Measurements from ENCODE around the gene ZBTB46. TPM values are rescaled to one million over a fixed set of nuclear protein-coding genes. Genes with fewer than 3 reads are reported as not detected.
A peak's percentile ranks its signal among the peaks of the same experiment; 100 is the strongest.

Gene ZBTB46
- total RNA-seq, 2 experiments from 2014 or later, result 0.67 to 1.3 TPM

- Histone ChIP-seq H3K27ac (ENCODE audit: low read depth, low read length, poor library complexity, severe bottlenecking) (no peak overlapping the region), H4K20me1 (ENCODE audit: insufficient read depth, low read length) (no peaks in the 10 kb centered on the region), H2AFZ (ENCODE audit: low read length) (no peak overlapping the region), H3K79me2 (ENCODE audit: insufficient read depth, low read depth, low read length) (no peaks in the 10 kb centered on the region), H3K4me1 (ENCODE audit: insufficient read depth, low read length, poor library complexity, severe bottlenecking) (peaks cover 31% of the 10 kb centered on the region), H3K4me2 (ENCODE audit: low read length) (no peak overlapping the region), H3K9me2 (ENCODE audit: insufficient read depth, low read length) (no peaks in the 10 kb centered on the region), H3K9me3 (ENCODE audit: low read length) (no peaks in the 10 kb centered on the region), H3K36me3 (ENCODE audit: insufficient read depth, low read length) (no peaks in the 10 kb centered on the region), H3K4me3 (ENCODE audit: low read depth, low read length, poor library complexity, severe bottlenecking) (no peak overlapping the region)
- no peak for DNase-seq (ENCODE audit: low spot score)
- intact Hi-C loops (cut with micrococcal nuclease; ENCODE audit: unreplicated experiment), result loop anchor here (5.0 kb wide), 1 partner anchor 83 kb away; the partner anchor contains the start of genes ARFRP1 and ZGPAT
- POLR2A ChIA-PET, result no interaction called here
- no peak for TF ChIP-seq EZH2phosphoT487 (IDR thresholded peaks at IDR 0.05; ENCODE audit: borderline replicate concordance, low read depth, low read length)
- no peak for TF ChIP-seq CTCF (conservative IDR thresholded peaks at IDR 0.05; ENCODE audit: low read length)
- CTCF ChIA-PET (ENCODE audit: unreplicated experiment), result no interaction called here
- BruUV-seq (replicated peaks), result no TSS peak
Observed at GRCh38 chr20:63789836-63790571, 41.1 kb downstream of the ZBTB46 start.

- H3K9me3 ChIP-seq (ENCODE audit: low read length), result no peaks in the 10 kb centered on the region
- POLR2A ChIA-PET, result no interaction called here
- peak overlapping the region; percentile 21 for H3K27ac ChIP-seq (ENCODE audit: low read depth, low read length, poor library complexity, severe bottlenecking)
- H3K36me3 ChIP-seq (ENCODE audit: insufficient read depth, low read length), result no peaks in the 10 kb centered on the region
- H3K4me1 ChIP-seq (ENCODE audit: insufficient read depth, low read length, poor library complexity, severe bottlenecking), result peaks cover 25% of the 10 kb centered on the region
- no peaks in the 10 kb centered on the region for H4K20me1 ChIP-seq (ENCODE audit: insufficient read depth, low read length)
- H2AFZ ChIP-seq (ENCODE audit: low read length), result peak overlapping the region; percentile 59; the same call in 1 of the 2 replicates
- intact Hi-C loops (cut with micrococcal nuclease; ENCODE audit: unreplicated experiment), result loop anchor here (2.0 to 5.0 kb wide), 3 partner anchors 77 to 187 kb away; partner anchors contain the start of genes ARFRP1, TPD52L2 and ZGPAT
- H3K4me2 ChIP-seq (ENCODE audit: low read length), result peak overlapping the region; percentile 50; the same call in 1 of the 2 replicates
- no peak overlapping the region for H3K4me3 ChIP-seq (ENCODE audit: low read depth, low read length, poor library complexity, severe bottlenecking)
- DNase-seq (ENCODE audit: low spot score), result no peak
- CTCF ChIA-PET (ENCODE audit: unreplicated experiment), result interaction anchor here (0.6 to 1.0 kb wide), 2 partner anchors 80 to 249 kb away, joined by 3 to 10 read pairs; partner anchors contain the start of genes ARFRP1 and ZGPAT
- TF ChIP-seq EZH2phosphoT487 (IDR thresholded peaks at IDR 0.05; ENCODE audit: borderline replicate concordance, low read depth, low read length) (no peak), CTCF (conservative IDR thresholded peaks at IDR 0.05; ENCODE audit: low read length) (no peak)
- BruUV-seq (replicated peaks), result no TSS peak
- no peaks in the 10 kb centered on the region for H3K79me2 ChIP-seq (ENCODE audit: insufficient read depth, low read depth, low read length)
- no peaks in the 10 kb centered on the region for H3K9me2 ChIP-seq (ENCODE audit: insufficient read depth, low read length)
Observed at GRCh38 chr20:63787749-63788148, 43.3 kb downstream of the ZBTB46 start.

- no peaks in the 10 kb centered on the region for H3K79me2 ChIP-seq (ENCODE audit: insufficient read depth, low read depth, low read length)
- intact Hi-C loops (cut with micrococcal nuclease; ENCODE audit: unreplicated experiment), result loop anchor here (2.0 to 5.0 kb wide), 3 partner anchors 77 to 187 kb away; partner anchors contain the start of genes ARFRP1, TPD52L2 and ZGPAT
- H3K27ac ChIP-seq (ENCODE audit: low read depth, low read length, poor library complexity, severe bottlenecking), result peak overlapping the region; percentile 21
- no peaks in the 10 kb centered on the region for H4K20me1 ChIP-seq (ENCODE audit: insufficient read depth, low read length)
- ChIA-PET CTCF (ENCODE audit: unreplicated experiment) (interaction anchor here (0.6 kb wide), 1 partner anchor 249 kb away, joined by 10 read pairs; no protein-coding TSS in a partner anchor), POLR2A (interaction anchor here (1.0 kb wide), 1 partner anchor 77 kb away, joined by 4 read pairs; no protein-coding TSS in a partner anchor)
- no peak overlapping the region for H3K4me3 ChIP-seq (ENCODE audit: low read depth, low read length, poor library complexity, severe bottlenecking)
- peaks cover 28% of the 10 kb centered on the region for H3K4me1 ChIP-seq (ENCODE audit: insufficient read depth, low read length, poor library complexity, severe bottlenecking)
- no TSS peak for BruUV-seq (replicated peaks)
- TF ChIP-seq EZH2phosphoT487 (IDR thresholded peaks at IDR 0.05; ENCODE audit: borderline replicate concordance, low read depth, low read length), result no peak
- no peak for TF ChIP-seq CTCF (conservative IDR thresholded peaks at IDR 0.05; ENCODE audit: low read length)
- H3K9me2 ChIP-seq (ENCODE audit: insufficient read depth, low read length), result no peaks in the 10 kb centered on the region
- peak overlapping the region; percentile 59; the same call in 1 of the 2 replicates for H2AFZ ChIP-seq (ENCODE audit: low read length)
- peak; percentile 54 for DNase-seq (ENCODE audit: low spot score)
- H3K9me3 ChIP-seq (ENCODE audit: low read length), result no peaks in the 10 kb centered on the region
- H3K4me2 ChIP-seq (ENCODE audit: low read length), result peak overlapping the region; percentile 50
- no peaks in the 10 kb centered on the region for H3K36me3 ChIP-seq (ENCODE audit: insufficient read depth, low read length)
Observed at GRCh38 chr20:63787302-63787701, 43.8 kb downstream of the ZBTB46 start.

Measured in OCI-LY7 (cell line).